SK-N-SH (cell line): ENCODE data around the gene TBC1D2B. TPM values are rescaled to one million over a fixed set of nuclear protein-coding genes. Genes with fewer than 3 reads are reported as not detected.

ENCODE experiments used
- CTCF ChIA-PET: fragments of 300-600, 350-600 bp; formaldehyde crosslinking; extraction: SDS; loops from one replicate; lab custom pipeline; 2021; lab: Yijun Ruan, JAX
- POLR2A ChIA-PET: fragments of 350-600 bp; sonication (Branson Sonifier 250); formaldehyde crosslinking; extraction: SDS; loops from one replicate; lab custom pipeline; 2020; ENCODE audit warnings: antibody characterized with exemption, inconsistent platforms; lab: Yijun Ruan, JAX
- DNase-seq: peaks from one replicate; pipeline ENCODE4 v3.0.0; 2012
- H2AFZ ChIP-seq: fragments of 200-600 bp; sonication (generic); 2 replicates; pipeline ENCODE4 v1.8.1; 2016; ENCODE audit warnings: antibody characterized with exemption, mild to moderate bottlenecking, low read depth
- H3F3A ChIP-seq: fragments of 200-600 bp; sonication (generic); replicated peaks from 2 replicates; pipeline ENCODE3; 2016; ENCODE audit warnings: antibody characterized with exemption, mild to moderate bottlenecking; ENCODE audit not compliant: insufficient read depth
- H3K27ac ChIP-seq, 2 experiments: fragments of 200-500 bp in 1 of 2; fragments of 200-600 bp in 1 of 2; sonication (Bioruptor generic) in 1 of 2; sonication (generic), shearing (Covaris generic) in 1 of 2; 2 replicates each; pipeline versions ENCODE4 v1.5.1 to v1.6.1; 2014 to 2016; ENCODE audit warnings: low read depth in 2 of 2, inconsistent platforms in 1 of 2, low read length in 1 of 2, mild to moderate bottlenecking in 1 of 2, mixed read lengths in 1 of 2
- H3K27me3 ChIP-seq: fragments of 200-600 bp; sonication (generic), shearing (Covaris generic); 2 replicates; pipeline ENCODE4 v1.6.1; 2016; ENCODE audit warnings: mixed run types; ENCODE audit not compliant: insufficient read depth
- H3K36me3 ChIP-seq, 2 experiments: fragments of 200-500 bp in 1 of 2; fragments of 200-600 bp in 1 of 2; sonication (Bioruptor generic) in 1 of 2; sonication (generic) in 1 of 2; replicated peaks in 1 of 2; 2 replicates each; pipeline versions ENCODE3 to v1.5.1; 2014 to 2016; ENCODE audit warnings: low read length in 1 of 2, mild to moderate bottlenecking in 1 of 2; ENCODE audit not compliant: insufficient read depth in 2 of 2, control insufficient read depth in 1 of 2
- H3K4me1 ChIP-seq, 2 experiments: fragments of 200-500 bp in 1 of 2; fragments of 200-600 bp in 1 of 2; sonication (Bioruptor generic) in 1 of 2; sonication (generic), shearing (Covaris generic) in 1 of 2; 2 replicates each; pipeline versions ENCODE4 v1.5.1 to v1.6.1; 2014 to 2016; ENCODE audit warnings: low read depth in 1 of 2, low read length in 1 of 2, mixed run types in 1 of 2; ENCODE audit not compliant: insufficient read depth in 2 of 2, control insufficient read depth in 1 of 2
- H3K4me2 ChIP-seq: fragments of 200-600 bp; sonication (generic), shearing (Covaris generic); 2 replicates; pipeline ENCODE4 v1.6.1; 2017; ENCODE audit warnings: mixed run types
- H3K4me3 ChIP-seq, 2 experiments: fragments of 200-500 bp in 1 of 2; fragments of 200-600 bp in 1 of 2; sonication (Bioruptor generic) in 1 of 2; sonication (generic), shearing (Covaris generic) in 1 of 2; 2 replicates each; pipeline versions ENCODE4 v1.5.1 to v1.8.1; 2014 to 2016; ENCODE audit warnings: low read depth in 2 of 2, inconsistent platforms in 1 of 2, low read length in 1 of 2, mild to moderate bottlenecking in 1 of 2, mixed read lengths in 1 of 2, moderate library complexity in 1 of 2
- H3K79me2 ChIP-seq: fragments of 200-600 bp; sonication (generic); 2 replicates; pipeline ENCODE4 v1.8.1; 2017; ENCODE audit warnings: mild to moderate bottlenecking; ENCODE audit not compliant: insufficient read depth
- H3K9ac ChIP-seq: fragments of 200-600 bp; sonication (generic); 2 replicates; pipeline ENCODE4 v1.6.1; 2017; ENCODE audit warnings: mixed run types
- H3K9me2 ChIP-seq: fragments of 200-600 bp; sonication (generic); 2 replicates; pipeline ENCODE4 v1.6.1; 2017; ENCODE audit warnings: mixed run types
- H3K9me3 ChIP-seq: fragments of 200-600 bp; sonication (generic); 2 replicates; pipeline ENCODE4 v1.6.1; 2017; ENCODE audit warnings: mixed run types, mild to moderate bottlenecking, moderate library complexity
- H4K20me1 ChIP-seq: fragments of 200-600 bp; sonication (generic); 2 replicates; pipeline ENCODE4 v1.6.1; 2017; ENCODE audit warnings: mild to moderate bottlenecking, mixed run types; ENCODE audit not compliant: insufficient read depth
- EP300 ChIP-seq, 2 experiments: IDR thresholded peaks; 2 replicates each; pipeline versions ENCODE4 v1.4.0 to v1.6.1; 2012; ENCODE audit warnings: borderline replicate concordance in 1 of 2, low read depth in 1 of 2, low read length in 1 of 2
- EZH2phosphoT487 ChIP-seq: fragments of 200-600 bp; sonication (generic); IDR thresholded peaks from 2 replicates; pipeline ENCODE4 v1.6.1; 2017; ENCODE audit warnings: low read depth, mixed run types, mild to moderate bottlenecking, antibody characterized with exemption, moderate library complexity, borderline replicate concordance
- FOSL2 ChIP-seq: IDR thresholded peaks from 2 replicates; pipeline ENCODE4 v1.4.0; 2012; ENCODE audit warnings: low read depth, mild to moderate bottlenecking, moderate library complexity, borderline replicate concordance
- FOXJ3 ChIP-seq: sonication (generic); formaldehyde crosslinking; IDR thresholded peaks from 2 replicates; pipeline ENCODE4 v1.5.1; 2020; ENCODE audit warnings: mild to moderate bottlenecking, missing genetic modification reagents
- GATA2 ChIP-seq: sonication (generic); formaldehyde crosslinking; IDR thresholded peaks from 2 replicates; pipeline ENCODE4 v1.5.0; 2020; ENCODE audit warnings: mild to moderate bottlenecking, missing genetic modification reagents
- RXRA ChIP-seq: IDR thresholded peaks from 2 replicates; pipeline ENCODE4 v1.4.0; 2012; ENCODE audit warnings: low read depth, mild to moderate bottlenecking, borderline replicate concordance
- SMC3 ChIP-seq: IDR thresholded peaks from 2 replicates; pipeline ENCODE4 v1.6.1; 2012; ENCODE audit warnings: low read depth, low read length, improper control_type of control experiment
- WGBS: methylation state at CpG from one replicate; pipeline ENCODE4 v1.1.6; 2017; ENCODE audit warnings: low lambda C conversion rate; 5-methylcytosine and 5-hydroxymethylcytosine counted together
- polyA plus RNA-seq, 3 experiments: library from polyadenylated mRNA; depleted of rRNA; stranded (reverse); fragments of >200 nt; gene quantifications; 2 replicates each; pipeline ENCODE4 v1.2.3, GENCODE V29; 2012

Gene TBC1D2B
- polyA plus RNA-seq, 1 of the 3 experiments (the other 2 are of a cell fraction), result 19.0 TPM

DNA sequence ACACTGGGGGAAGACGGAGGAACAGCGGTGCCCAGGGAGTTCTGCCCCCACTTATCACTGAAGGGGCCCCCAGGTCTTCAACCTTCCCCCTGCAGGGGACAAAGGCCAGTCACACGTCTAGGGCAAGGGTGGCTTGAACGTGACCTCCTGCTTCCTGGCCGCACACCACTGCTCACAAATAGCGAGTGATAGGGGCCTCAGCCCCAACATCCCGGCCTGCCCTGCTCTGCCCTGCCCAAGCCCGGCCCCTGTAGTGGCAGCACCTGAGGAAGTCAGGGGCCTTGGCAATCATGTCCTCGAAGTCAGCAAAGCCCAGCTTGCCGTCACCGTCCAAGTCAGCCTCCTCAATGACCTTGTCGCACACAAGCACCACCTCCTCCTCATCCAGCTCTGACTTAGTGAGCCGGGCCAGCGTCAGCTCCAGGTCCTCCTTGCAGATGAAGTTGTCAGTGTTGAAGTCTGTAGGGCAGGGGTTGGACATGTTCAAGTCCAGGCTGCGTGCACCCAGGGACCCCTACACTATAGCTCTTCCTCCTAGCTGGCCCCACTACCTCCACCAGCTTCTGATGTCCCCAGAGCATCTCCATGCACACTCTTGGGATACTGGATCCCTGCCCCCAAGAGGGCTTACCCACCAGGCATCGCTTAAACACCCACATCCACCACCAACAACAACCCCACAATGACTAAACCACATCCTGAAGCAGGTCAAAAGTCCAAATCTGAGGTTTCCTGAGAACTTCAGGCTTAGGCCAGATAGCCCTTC is 28.1 kb upstream of the TBC1D2B start:
- Histone ChIP-seq H2AFZ (no peak overlapping the region), H3K27me3 (no peaks in the 10 kb centered on the region), H3K9ac (no peak overlapping the region), H3K9me3 (no peaks in the 10 kb centered on the region), H3F3A (no peaks in the 10 kb centered on the region), H3K36me3 (no peaks in the 10 kb centered on the region), H3K9me2 (no peaks in the 10 kb centered on the region), H3K79me2 (no peaks in the 10 kb centered on the region), H3K27ac (no peak overlapping the region), H4K20me1 (no peaks in the 10 kb centered on the region), H3K4me1 (no peaks in the 10 kb centered on the region; a peak in 1 of 4 replicates), H3K4me2 (no peak overlapping the region), H3K4me3 (no peak overlapping the region)
- ChIA-PET CTCF (interaction anchor here (1.2 to 8.8 kb wide), 3 partner anchors 107 to 147 kb away, joined by 3 to 175 read pairs (median 63); no protein-coding TSS in a partner anchor), POLR2A (no interaction called here)
- TF ChIP-seq EP300 (IDR thresholded peaks at IDR 0.05; ENCODE audit: borderline replicate concordance in 1 of 2, low read depth in 1 of 2, low read length in 1 of 2), result no peak
- no peak for DNase-seq
- 88% methylated on average over 13 of the region's 16 CpGs for WGBS

DNA sequence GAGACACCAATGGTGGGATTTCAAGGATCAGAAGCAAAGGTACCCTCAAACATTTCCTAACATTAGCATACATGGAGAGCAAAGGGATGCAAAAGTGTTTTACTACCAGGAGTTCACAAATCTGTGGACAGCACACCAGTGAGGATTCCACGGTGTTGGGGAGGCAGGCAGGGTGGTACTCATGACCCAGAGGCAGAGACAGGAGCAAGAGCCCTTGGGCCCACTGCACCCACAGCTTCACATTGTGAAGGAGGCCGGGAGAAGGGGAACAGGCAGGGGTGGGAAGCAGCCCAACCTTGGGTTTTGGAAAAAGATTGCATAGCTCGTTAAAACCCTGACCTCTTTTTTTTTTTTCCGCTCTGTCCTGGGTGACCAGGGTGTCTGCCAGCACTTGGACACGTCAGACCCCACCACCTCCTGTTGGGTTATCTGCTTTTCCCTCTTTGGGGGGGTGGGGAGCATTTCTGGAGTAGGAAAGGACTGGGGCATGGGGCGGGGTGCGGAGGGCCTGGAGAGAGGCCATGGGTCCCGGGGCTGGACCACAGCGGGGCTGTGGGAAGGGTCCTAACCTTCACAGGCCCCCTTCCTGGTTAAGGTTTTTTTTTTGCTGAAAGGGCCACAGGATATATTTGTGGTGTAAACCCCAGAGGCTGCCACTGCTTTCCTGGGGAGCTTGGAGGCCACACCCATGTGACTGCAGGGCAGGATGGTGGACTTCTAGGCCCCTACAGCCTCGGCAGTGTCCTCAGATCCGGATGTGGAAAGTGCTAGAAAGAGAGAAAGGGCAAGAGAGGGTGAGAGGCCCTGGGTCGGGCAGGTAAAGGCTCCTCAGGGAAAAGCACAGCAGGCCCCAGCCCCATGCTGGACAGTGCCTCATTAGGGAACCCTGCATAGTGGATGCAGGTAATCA is 27.3 kb upstream of the TBC1D2B start:
- H3K36me3 ChIP-seq, result no peaks in the 10 kb centered on the region
- H4K20me1 ChIP-seq, result no peaks in the 10 kb centered on the region
- ChIA-PET CTCF (interaction anchor here (1.2 to 8.8 kb wide), 3 partner anchors 138 to 146 kb away, joined by 3 to 175 read pairs (median 30); no protein-coding TSS in a partner anchor), POLR2A (interaction anchor here (0.6 to 1.0 kb wide), 2 partner anchors 11 to 148 kb away, joined by 3 read pairs; no protein-coding TSS in a partner anchor)
- 82% methylated on average over 8 of the region's 12 CpGs for WGBS
- no peaks in the 10 kb centered on the region; a peak in 1 of 4 replicates for H3K4me1 ChIP-seq
- H3K9ac ChIP-seq, result no peak overlapping the region
- H3K79me2 ChIP-seq, result no peaks in the 10 kb centered on the region
- no peaks in the 10 kb centered on the region for H3K9me2 ChIP-seq
- no peaks in the 10 kb centered on the region for H3K9me3 ChIP-seq
- no peaks in the 10 kb centered on the region for H3K27me3 ChIP-seq
- H3F3A ChIP-seq, result no peaks in the 10 kb centered on the region
- no peak overlapping the region for H3K4me2 ChIP-seq
- no peak for DNase-seq
- no peak for TF ChIP-seq GATA2 (CRISPR knock-in tag)
- TF ChIP-seq EZH2phosphoT487, result no peak
- no peak for TF ChIP-seq SMC3
- no peak overlapping the region for H2AFZ ChIP-seq
- no peak overlapping the region for H3K4me3 ChIP-seq
- H3K27ac ChIP-seq, result no peak overlapping the region

DNA sequence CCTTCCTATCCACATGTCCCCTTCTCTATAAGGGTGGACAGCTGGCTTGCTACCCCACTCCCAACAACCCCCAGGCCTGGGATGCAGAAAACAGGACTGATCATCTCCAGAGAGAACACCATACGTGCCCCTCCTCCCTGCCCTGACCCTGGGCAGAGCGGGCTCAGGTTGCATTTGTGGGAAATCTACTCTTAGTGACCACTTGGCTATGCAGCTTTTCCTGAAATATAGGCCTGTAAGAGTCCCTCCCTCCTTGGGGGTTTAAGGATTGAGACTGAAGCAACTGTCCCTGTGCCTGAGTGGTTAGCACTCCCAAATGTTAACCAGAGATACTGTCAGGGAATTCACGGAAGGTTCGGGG is 26.6 kb upstream of the TBC1D2B start:
- H3K9me3 ChIP-seq, result no peaks in the 10 kb centered on the region
- H3K4me2 ChIP-seq, result no peak overlapping the region
- no peak overlapping the region for H3K9ac ChIP-seq
- no peaks in the 10 kb centered on the region for H3K36me3 ChIP-seq
- no peak for DNase-seq
- H4K20me1 ChIP-seq, result no peaks in the 10 kb centered on the region
- H3K4me3 ChIP-seq, result no peak overlapping the region
- no peak overlapping the region for H2AFZ ChIP-seq
- H3K9me2 ChIP-seq, result no peaks in the 10 kb centered on the region
- no peaks in the 10 kb centered on the region for H3K27me3 ChIP-seq
- WGBS, result 91% methylated on average over 4 of the region's 4 CpGs
- no peaks in the 10 kb centered on the region; a peak in 1 of 4 replicates for H3K4me1 ChIP-seq
- ChIA-PET CTCF (interaction anchor here (1.0 to 4.8 kb wide), 4 partner anchors 8 to 137 kb away, joined by 3 to 30 read pairs (median 4); no protein-coding TSS in a partner anchor), POLR2A (interaction anchor here (0.6 to 1.0 kb wide), 2 partner anchors 11 to 148 kb away, joined by 3 read pairs; no protein-coding TSS in a partner anchor)
- no peaks in the 10 kb centered on the region for H3K79me2 ChIP-seq
- TF ChIP-seq FOXJ3 (no peak), FOSL2 (no peak), RXRA (no peak)
- H3K27ac ChIP-seq, result no peak overlapping the region
- no peaks in the 10 kb centered on the region for H3F3A ChIP-seq
